HEK293T (cell line): Measurements from ENCODE around the gene GRID2.

Experiments used
- HDGF ChIP-seq: fragments of 450-650 bp; IDR thresholded peaks from 2 replicates; pipeline ENCODE4 v1.6.1; 2017; ENCODE audit warnings: antibody characterized with exemption, borderline replicate concordance
- L3MBTL2 ChIP-seq: fragments of 450-650 bp; conservative IDR thresholded peaks from 2 replicates; pipeline ENCODE4 v1.6.1; 2016; ENCODE audit warnings: mild to moderate bottlenecking

- no peak for TF ChIP-seq L3MBTL2
- TF ChIP-seq HDGF, result no peak
These were observed 49.6 kb upstream of the GRID2 start for GRCh38 chr4:92253986-92254671.
